Endothelial cell of umbilical vein (primary cell): ENCODE measurements around the gene GRM4. TPM values are rescaled to one million over a fixed set of nuclear protein-coding genes. Genes with fewer than 3 reads are reported as not detected.

Experiments used
- BruUV-seq: library from RNA; stranded (reverse); fragments of 400-500 nt; replicated peaks from 2 replicates; lab custom pipeline; 2021; lab: Mats Ljungman, UMichigan
- CTCF ChIA-PET: fragments of 300-600, 350-600 bp; sonication (Branson Sonifier 250); formaldehyde crosslinking; loops from one replicate; lab custom pipeline; 2021; ENCODE audit warnings: antibody characterized with exemption, inconsistent platforms; lab: Charles Lee
- POLR2A ChIA-PET: fragments of 300-600, 350-600 bp; sonication (Branson Sonifier 250); formaldehyde crosslinking; loops from one replicate; lab custom pipeline; 2021; ENCODE audit warnings: antibody characterized with exemption, inconsistent platforms; lab: Charles Lee
- DNase-seq: peaks from one replicate; pipeline ENCODE4 v3.0.0-alpha.2; 2011; ENCODE audit warnings: low read depth, low spot score
- FAIRE-seq: peaks from 2 replicates; lab custom pipeline; 2011; peaks lifted over from hg19 to GRCh38; lab: Jason Lieb, UNC
- H2AFZ ChIP-seq: 2 replicates; pipeline ENCODE4 v1.6.0; 2012; ENCODE audit warnings: low read depth, low read length, control low read depth, inconsistent platforms
- H3K27ac ChIP-seq: 2 replicates; pipeline ENCODE4 v1.5.1; 2011; ENCODE audit warnings: low read depth, mild to moderate bottlenecking, control low read depth, low read length, moderate library complexity; ENCODE audit not compliant: insufficient read depth
- H3K27me3 ChIP-seq, 2 experiments: 2 replicates each; pipeline versions ENCODE4 v1.6.0 to v1.6.1; 2011; ENCODE audit warnings: low read length in 2 of 2, mixed read lengths in 1 of 2; ENCODE audit not compliant: control insufficient read depth in 2 of 2, insufficient read depth in 2 of 2
- H3K36me3 ChIP-seq, 2 experiments: 2 replicates in 1 of 2; 3 replicates in 1 of 2; pipeline ENCODE4 v1.5.1; 2011; ENCODE audit warnings: low read length in 2 of 2, mild to moderate bottlenecking in 1 of 2, moderate library complexity in 1 of 2; ENCODE audit not compliant: control insufficient read depth in 2 of 2, insufficient read depth in 2 of 2; ENCODE audit errors: extremely low read depth in 1 of 2
- H3K4me1 ChIP-seq: 3 replicates; pipeline ENCODE4 v1.5.1; 2011; ENCODE audit warnings: mild to moderate bottlenecking, low read length; ENCODE audit not compliant: control insufficient read depth, insufficient read depth; ENCODE audit errors: extremely low read depth
- H3K4me2 ChIP-seq: 2 replicates; pipeline ENCODE4 v1.6.1; 2011; ENCODE audit warnings: low read length, control low read depth, mixed read lengths; ENCODE audit not compliant: insufficient read depth
- H3K4me3 ChIP-seq, 3 experiments: fragments of 200-600 bp in 1 of 3; sonication (generic), shearing (Covaris generic) in 1 of 3; replicated peaks in 1 of 3; 2 replicates each; pipeline ENCODE4 v1.5.1; 2011 to 2016; ENCODE audit warnings: control low read depth in 3 of 3, low read length in 3 of 3, mild to moderate bottlenecking in 2 of 3, inconsistent platforms in 1 of 3, low read depth in 1 of 3, moderate library complexity in 1 of 3; ENCODE audit not compliant: insufficient read depth in 1 of 3
- H3K79me2 ChIP-seq: 2 replicates; pipeline ENCODE4 v1.6.0; 2012; ENCODE audit warnings: low read length, inconsistent platforms; ENCODE audit not compliant: control insufficient read depth, insufficient read depth
- H3K9ac ChIP-seq: replicated peaks from 2 replicates; pipeline ENCODE3; 2011; ENCODE audit warnings: low read length, control low read depth; ENCODE audit not compliant: insufficient read depth; ENCODE audit errors: extremely low read depth
- H3K9me1 ChIP-seq: replicated peaks from 3 replicates; pipeline ENCODE4 v1.6.0; 2011; ENCODE audit warnings: mild to moderate bottlenecking, low read length; ENCODE audit not compliant: control insufficient read depth, insufficient read depth; ENCODE audit errors: extremely low read depth
- H3K9me3 ChIP-seq: replicated peaks from 2 replicates; pipeline ENCODE4 v1.5.1; 2012; ENCODE audit warnings: low read length, inconsistent platforms; ENCODE audit not compliant: control insufficient read depth, insufficient read depth
- H4K20me1 ChIP-seq: replicated peaks from 2 replicates; pipeline ENCODE3; 2011; ENCODE audit warnings: mild to moderate bottlenecking, low read length; ENCODE audit not compliant: control insufficient read depth, insufficient read depth; ENCODE audit errors: extremely low read depth
- CTCF ChIP-seq, 2 donors: IDR thresholded peaks; 1 replicate in 1 of 2; 2 replicates in 1 of 2; pipeline ENCODE4 v1.5.1; 2011; ENCODE audit warnings: low read length in 2 of 2, mild to moderate bottlenecking in 2 of 2, moderate library complexity in 2 of 2, control low read depth in 1 of 2, inconsistent platforms in 1 of 2, low read depth in 1 of 2; ENCODE audit not compliant: insufficient read depth in 1 of 2; ENCODE audit errors: extremely low read depth in 1 of 2
- EZH2 ChIP-seq: IDR thresholded peaks from 2 replicates; pipeline ENCODE4 v1.6.1; 2012; ENCODE audit warnings: borderline replicate concordance, low read depth, mild to moderate bottlenecking, moderate library complexity, low read length, inconsistent platforms; ENCODE audit not compliant: severe bottlenecking
- FOS ChIP-seq: IDR thresholded peaks from 2 replicates; pipeline ENCODE4 v1.6.1; 2011; ENCODE audit warnings: mild to moderate bottlenecking, low read length, moderate library complexity, borderline replicate concordance; ENCODE audit not compliant: insufficient read depth
- GATA2 ChIP-seq: IDR thresholded peaks from 2 replicates; pipeline ENCODE4 v1.7.0; 2011; ENCODE audit warnings: low read depth, mild to moderate bottlenecking, moderate library complexity, mixed read lengths, low read length; ENCODE audit not compliant: insufficient read length, insufficient read depth
- JUN ChIP-seq: IDR thresholded peaks from 2 replicates; pipeline ENCODE4 v1.6.1; 2011; ENCODE audit warnings: borderline replicate concordance, low read depth; ENCODE audit not compliant: insufficient read length, insufficient read depth
- MYC ChIP-seq: IDR thresholded peaks from one replicate; pipeline ENCODE4 v1.6.1; 2011; ENCODE audit warnings: mild to moderate bottlenecking, low read depth, low read length
- POLR2A ChIP-seq: IDR thresholded peaks from 2 replicates; pipeline ENCODE4 v1.6.1; 2012; ENCODE audit warnings: low read depth, mild to moderate bottlenecking, control low read depth, low read length
- POLR2AphosphoS5 ChIP-seq: IDR thresholded peaks from 2 replicates; pipeline ENCODE4 v1.6.1; 2012; ENCODE audit warnings: low read depth, mild to moderate bottlenecking, control low read depth, low read length, moderate library complexity; ENCODE audit not compliant: insufficient read depth
- dilution Hi-C: fragments of 300-500 bp; cut with MboI; formaldehyde crosslinking; loops from one replicate; pipeline ENCODE4 v1.15.0; 2019; ENCODE audit warnings: low sequenced_read_pairs; ENCODE audit not compliant: extremely low pct_ligation_motif_present
- intact Hi-C: fragments of 100-400 bp; cut with micrococcal nuclease; formaldehyde crosslinking; loops from one replicate; pipeline ENCODE4 v1.10.0; 2022
- polyA plus RNA-seq, 4 experiments: library from polyadenylated mRNA; depleted of rRNA in 3 of 4; stranded (reverse) in 3 of 4; unstranded in 1 of 4; fragments of >200 nt; gene quantifications; 2 replicates each; pipeline versions ENCODE4 v1.2.1 to v1.2.3, GENCODE V29; 2011 to 2012; ENCODE audit warnings: missing spikeins in 1 of 4
- total RNA-seq: library from RNA; stranded (reverse); gene quantifications from 2 replicates; pipeline ENCODE4 v1.2.3, GENCODE V29; 2021
- TF ChIP-seq, protein P1 (sequence below): IDR thresholded peaks from 2 replicates; pipeline ENCODE4 v1.6.1; 2011; ENCODE audit not compliant: insufficient read depth, insufficient read length

GRM4 gene
- total and polyA plus RNA-seq, 2 donors (not counting 3 experiments of a cell fraction or from before 2014, with no cell fraction given) = 0.03 TPM; not detected in 1

DNA sequence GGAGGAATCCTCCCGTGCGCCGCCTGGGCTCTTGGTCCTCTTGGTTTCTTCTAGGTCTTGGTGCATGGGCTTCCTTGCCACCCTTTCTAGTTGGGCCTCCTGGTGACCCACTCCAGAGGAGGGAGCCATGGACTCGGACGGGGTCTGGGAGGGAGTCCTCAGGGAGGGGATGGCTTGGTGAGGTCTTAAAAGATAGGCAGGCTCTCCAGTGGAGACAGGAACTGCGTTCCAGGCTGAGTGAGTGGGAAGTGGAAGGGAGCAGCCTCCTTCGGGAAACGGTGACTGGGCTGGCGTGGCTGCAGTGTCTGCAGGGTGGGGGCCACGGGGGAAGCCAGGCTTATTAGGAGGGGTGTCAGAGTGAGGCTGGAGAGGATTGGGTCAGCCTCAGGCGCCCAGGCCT is 152.8 kb downstream of the GRM4 start:
- BruUV-seq = no TSS peak
- FAIRE-seq (no peak), DNase-seq (no peak)
- Histone ChIP-seq H3K9me1 (no peaks in the 10 kb centered on the region), H3K27ac (no peak overlapping the region), H3K4me2 (no peak overlapping the region), H3K79me2 (no peaks in the 10 kb centered on the region), H3K4me1 (no peaks in the 10 kb centered on the region), H3K36me3 (no peaks in the 10 kb centered on the region), H3K9ac (no peak overlapping the region), H4K20me1 (no peaks in the 10 kb centered on the region), H2AFZ (no peak overlapping the region), H3K27me3 (peaks cover 0 to 9% of the 10 kb centered on the region in 2 experiments), H3K4me3 (no peak overlapping the region), H3K9me3 (no peaks in the 10 kb centered on the region)
- no peak for TF ChIP-seq MYC
- no peak for TF ChIP-seq FOS
- no peak for TF ChIP-seq CTCF (IDR thresholded peaks at IDR 0.05; ENCODE audit: extremely low read depth in 1 of 2, insufficient read depth in 1 of 2, low read depth in 1 of 2, low read length in 2 of 2)
- no peak for TF ChIP-seq JUN
- TF ChIP-seq POLR2AphosphoS5 = no peak
- no peak for TF ChIP-seq POLR2A
- TF ChIP-seq, protein P1, sequence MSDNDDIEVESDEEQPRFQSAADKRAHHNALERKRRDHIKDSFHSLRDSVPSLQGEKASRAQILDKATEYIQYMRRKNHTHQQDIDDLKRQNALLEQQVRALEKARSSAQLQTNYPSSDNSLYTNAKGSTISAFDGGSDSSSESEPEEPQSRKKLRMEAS = no peak
- no peak for TF ChIP-seq GATA2
- TF ChIP-seq EZH2 = no peak
- CTCF ChIA-PET = interaction anchor here (1.1 kb wide), 1 partner anchor 35 kb away, joined by 5 read pairs; no protein-coding TSS in a partner anchor
- intact Hi-C loops (no loop called here), dilution Hi-C loops (no loop called here)
- POLR2A ChIA-PET = no interaction called here
